Astrocyte (in vitro differentiated cells and primary cell): ENCODE results near the gene MAK.

Experiments used
- CTCF ChIP-seq: IDR thresholded peaks from 2 replicates; pipeline ENCODE4 v1.5.1; 2011; ENCODE audit warnings: low read depth, mild to moderate bottlenecking, inconsistent platforms, low read length, moderate library complexity; ENCODE audit not compliant: insufficient read depth
- EZH2 ChIP-seq: IDR thresholded peaks from 2 replicates; pipeline ENCODE4 v1.6.1; 2012; ENCODE audit warnings: mild to moderate bottlenecking, low read length, inconsistent platforms; ENCODE audit not compliant: insufficient read depth

GRCh38 chr6:10849901-10850300 lies 11.6 kb upstream of the MAK start:
- TF ChIP-seq EZH2 (no peak), CTCF (no peak)
